Bone marrow (tissue), 2 donors: ENCODE results near the gene PXT1.

Experiments used
- DNase-seq, 2 donors: peaks; one replicate each; lab custom pipeline; 2025; lab: John Stamatoyannopoulos, UW

PXT1 gene

DNA sequence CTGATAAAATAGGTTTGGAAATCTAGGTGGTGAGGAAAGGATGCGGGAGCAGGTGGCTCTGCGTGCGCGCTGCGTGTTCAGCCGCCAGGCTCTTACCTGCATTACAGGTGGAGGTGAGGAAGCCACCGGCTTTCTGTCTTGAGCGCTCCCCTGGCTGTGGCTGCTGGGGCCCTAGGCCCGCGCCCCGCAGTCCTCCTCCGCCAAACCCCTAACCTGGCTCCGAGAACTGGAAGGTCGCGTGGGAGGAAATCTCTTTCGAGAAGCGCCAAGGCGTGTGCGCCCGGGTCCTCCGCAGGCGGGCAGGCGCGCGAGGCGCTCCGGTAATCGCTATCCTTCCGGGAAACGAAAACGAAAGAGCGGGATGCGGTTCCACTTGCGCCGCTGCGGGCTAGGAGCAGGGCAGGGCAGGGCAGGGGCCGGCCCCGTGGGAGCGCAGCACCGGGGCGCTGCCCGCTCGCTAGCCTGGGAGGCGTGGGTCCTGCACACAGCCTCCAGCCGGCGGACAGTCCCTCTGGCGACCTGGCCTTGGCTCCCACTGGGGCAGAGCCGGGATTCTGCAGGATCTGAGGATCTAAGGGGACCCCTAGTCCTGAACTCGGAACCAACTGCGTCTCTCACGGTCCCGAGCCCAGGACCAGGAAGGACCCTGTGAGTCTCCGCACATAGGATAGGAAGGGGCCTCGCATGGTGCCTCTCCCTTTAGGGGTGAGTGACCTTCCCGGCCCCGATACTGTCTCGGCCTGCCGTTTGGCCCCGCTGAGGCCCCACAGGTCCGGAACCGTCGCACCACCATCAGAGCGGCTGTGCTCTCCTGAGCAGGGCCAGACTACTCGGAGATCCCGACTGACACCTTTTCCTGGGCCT lies 55.0 kb downstream of the PXT1 start, which contains the start of gene ETV7:
ETV7 (minus strand) TSS at position 230 of the 864 bp plus-strand sequence; CDS start at position 102, 128 bp downstream.
- peak in 1 of 2 donors; percentile 9 for DNase-seq

- peak in 1 of 2 donors; percentile 52 for DNase-seq
These were observed 55.9 kb downstream of the PXT1 start for GRCh38 chr6:36386495-36387439.

DNA sequence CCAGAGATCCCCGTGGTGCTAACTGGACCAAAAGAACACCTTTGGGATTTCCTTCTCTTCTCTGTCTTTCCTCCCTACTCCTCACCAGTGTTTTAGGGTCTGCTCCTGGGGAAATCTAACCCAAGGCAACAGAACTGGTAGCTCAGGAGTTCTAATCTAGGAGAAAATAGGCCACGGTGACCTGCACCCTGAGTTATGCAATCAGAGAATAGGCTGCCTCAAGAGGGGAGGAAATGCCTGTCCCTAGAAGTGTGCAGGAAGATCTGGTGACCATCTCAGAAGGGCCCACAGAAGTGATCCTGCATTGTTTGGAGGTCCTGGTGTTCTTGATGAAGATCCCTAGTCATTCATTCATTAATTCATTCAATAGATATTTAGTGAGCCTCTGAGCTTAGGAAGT lies 58.6 kb downstream of the PXT1 start:
- no peak for DNase-seq

DNA sequence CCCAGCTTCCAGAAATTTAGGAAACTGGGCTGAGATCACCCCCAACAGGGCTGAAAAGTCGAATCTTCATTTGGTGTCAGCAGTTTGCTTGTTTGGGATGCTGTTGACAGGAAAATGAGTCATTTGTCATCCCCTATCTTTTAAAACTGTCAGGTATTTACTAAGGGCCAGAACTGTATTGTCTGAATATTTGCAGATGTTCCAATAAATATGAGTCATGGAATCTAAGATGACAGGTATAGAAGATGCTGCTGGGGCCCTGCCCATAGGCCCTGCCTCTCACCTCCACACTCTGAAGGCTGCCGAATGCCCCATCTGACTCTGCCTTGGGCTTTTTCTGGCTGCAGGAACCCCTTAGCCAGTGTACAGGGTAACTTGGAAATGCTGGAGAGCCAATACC lies 59.0 kb downstream of the PXT1 start:
- no peak for DNase-seq

GRCh38 chr6:36382976-36383375 lies 59.7 kb downstream of the PXT1 start:
- no peak for DNase-seq

DNA sequence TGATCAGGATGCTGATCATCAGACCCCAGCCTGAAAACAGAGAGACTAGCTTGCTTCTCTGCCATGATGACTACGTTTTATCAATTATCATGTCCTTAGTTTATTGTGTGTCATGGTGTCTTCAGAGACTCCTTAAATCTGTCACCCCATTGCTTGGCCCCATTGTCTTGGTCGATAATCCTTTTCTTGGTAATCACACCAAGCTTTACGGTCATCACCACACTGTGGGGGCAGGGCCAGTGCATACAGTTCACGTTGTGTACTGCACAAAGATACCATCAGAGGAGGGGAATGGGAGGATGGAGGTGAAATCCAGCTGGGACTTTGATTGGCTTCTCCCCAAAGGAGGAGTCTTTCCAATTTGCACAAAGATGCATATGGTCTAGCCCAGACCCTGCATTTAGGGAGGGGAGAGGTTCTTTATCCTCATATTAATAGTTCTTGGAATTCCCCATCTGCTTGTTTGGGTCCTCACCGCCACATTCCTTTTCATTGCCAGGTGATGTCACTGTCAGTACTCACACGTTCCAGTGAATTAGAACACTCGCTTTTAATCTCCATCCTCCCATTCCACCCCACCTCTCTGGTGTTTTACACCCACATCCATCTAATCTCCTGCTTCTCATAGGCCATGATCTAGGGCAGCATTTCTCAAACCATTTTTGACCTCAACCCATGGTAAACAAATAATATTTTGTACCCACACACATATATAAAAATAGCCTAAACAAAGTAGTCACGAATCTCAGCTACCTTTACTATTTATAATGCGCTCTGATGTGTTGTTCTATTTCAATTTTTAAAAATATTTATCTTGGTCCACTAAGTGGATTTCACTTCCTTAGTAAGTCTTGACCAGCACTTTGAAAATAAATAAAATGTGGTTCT lies 60.9 kb downstream of the PXT1 start:
- no peak for DNase-seq

GRCh38 chr6:36380166-36380565 lies 62.5 kb downstream of the PXT1 start:
- DNase-seq, result no peak

- no peak for DNase-seq
These were observed 63.7 kb downstream of the PXT1 start for GRCh38 chr6:36378936-36379335.

DNA sequence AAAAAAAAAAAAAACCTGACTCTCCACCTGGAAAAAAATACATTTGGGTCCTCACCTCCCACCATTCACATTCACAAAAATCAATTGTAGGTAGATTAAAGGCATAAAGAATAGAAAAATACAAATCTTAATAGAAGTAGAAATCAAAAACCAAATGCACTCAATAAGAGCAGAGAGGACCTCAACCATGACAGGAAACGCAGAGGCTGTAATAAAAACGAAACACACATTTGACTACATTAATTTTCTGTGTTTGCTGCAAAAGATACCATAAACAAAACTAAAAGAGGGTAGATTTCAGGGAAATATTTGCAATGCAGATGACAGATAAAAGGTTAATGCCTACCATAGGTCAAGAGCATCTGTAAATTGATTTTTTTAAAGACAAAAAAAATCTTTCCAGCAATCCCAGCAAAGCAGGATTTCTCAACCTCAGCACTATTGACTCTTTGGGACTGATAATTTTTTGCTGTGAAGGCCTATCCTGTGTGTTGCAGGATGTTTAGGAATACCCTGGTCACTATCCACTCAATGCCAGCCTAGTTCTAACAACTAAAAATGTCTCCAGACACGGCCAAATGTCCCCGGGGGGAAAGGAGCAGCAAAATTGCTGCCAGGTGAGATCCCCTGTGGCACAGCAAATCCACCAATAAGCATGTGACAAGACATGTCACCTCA lies 64.3 kb downstream of the PXT1 start:
- DNase-seq, result no peak

- DNase-seq, result no peak
These were observed 65.1 kb downstream of the PXT1 start for GRCh38 chr6:36377594-36377993.

GRCh38 chr6:36376742-36377141 lies 65.9 kb downstream of the PXT1 start:
- no peak for DNase-seq

GRCh38 chr6:36376183-36376582 lies 66.5 kb downstream of the PXT1 start:
- DNase-seq, result no peak

DNA sequence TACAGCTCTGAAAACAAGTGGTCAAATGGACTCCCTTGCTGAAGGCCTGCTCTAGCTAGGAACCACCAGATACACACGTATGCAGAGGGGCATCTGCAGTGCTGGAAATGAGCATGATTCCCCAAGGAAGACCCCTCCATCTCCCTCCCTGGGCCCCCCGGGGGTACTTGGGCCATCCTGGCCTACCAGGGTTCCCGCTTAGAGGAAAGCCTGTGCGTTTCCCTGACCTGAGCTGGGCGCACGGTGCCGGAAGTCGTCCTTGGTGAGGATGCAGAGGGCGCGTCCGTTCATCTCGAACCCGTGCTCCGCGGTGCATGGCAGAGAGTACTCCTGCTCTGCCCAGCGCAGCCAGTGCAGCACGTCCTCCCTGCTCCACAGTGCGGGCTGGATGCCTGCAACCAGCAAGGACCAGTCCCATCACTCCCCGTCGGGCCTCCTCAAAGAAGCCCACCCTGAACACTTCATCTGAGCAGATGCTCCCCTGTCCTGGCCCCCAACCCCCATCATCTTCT lies 67.0 kb downstream of the PXT1 start:
- no peak for DNase-seq

- DNase-seq, result no peak
These were observed 67.7 kb downstream of the PXT1 start for GRCh38 chr6:36374972-36375371.

- DNase-seq, result no peak
These were observed 68.5 kb downstream of the PXT1 start for GRCh38 chr6:36374194-36374593.

DNA sequence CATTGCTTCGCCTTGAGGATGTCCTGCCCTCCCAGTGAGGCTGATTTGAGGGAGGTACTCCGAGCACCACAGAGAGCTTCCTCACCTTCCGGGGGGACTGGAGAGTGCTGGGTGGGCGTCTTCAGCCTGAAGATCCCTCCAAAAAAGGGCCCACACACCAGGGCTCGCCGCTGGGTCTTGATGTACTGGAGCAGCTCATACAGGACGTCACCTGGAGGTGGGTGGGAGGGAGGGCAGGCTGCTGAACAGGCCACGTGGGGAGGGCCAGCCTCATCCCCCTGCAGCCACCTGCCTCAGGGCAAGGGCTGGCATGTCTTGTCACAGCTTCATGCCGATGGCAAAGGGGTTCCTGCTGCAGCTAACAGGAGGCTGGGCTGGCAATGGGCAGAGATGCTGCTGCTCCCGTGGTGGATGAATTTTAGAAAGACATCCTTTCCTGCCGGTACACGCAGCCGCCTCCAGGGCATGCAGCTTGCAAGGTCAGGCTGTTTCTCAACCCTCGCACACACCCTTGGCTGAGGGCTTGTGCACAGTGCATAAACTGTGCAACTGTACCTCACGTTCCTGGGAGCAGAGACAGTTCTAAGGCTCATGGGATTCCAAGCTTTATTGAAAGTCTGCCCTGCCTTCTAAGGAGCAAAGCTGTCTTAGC lies 69.2 kb downstream of the PXT1 start:
- DNase-seq, result no peak

DNA sequence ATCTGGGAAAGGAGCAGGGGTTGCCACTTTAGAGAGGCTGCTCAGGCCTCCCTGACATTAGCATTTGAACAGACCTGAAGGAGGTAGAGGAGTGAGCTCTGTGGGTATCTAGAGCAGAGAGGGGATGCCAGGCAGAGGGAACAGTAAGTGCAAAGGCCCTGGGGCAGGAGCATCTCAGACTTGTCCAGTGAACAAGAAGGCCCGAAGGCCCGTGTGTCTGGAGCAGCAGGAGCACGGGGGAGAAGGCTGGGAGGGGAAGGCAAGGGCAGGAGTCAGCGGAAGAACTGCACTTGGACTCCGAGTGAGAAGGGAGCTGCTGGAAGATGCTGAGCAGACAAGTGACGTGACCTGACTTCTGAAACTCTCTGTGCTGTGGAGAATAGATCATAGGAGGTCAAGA lies 70.6 kb downstream of the PXT1 start:
- DNase-seq, result no peak

GRCh38 chr6:36371211-36371610 lies 71.4 kb downstream of the PXT1 start:
- DNase-seq, result no peak

DNA sequence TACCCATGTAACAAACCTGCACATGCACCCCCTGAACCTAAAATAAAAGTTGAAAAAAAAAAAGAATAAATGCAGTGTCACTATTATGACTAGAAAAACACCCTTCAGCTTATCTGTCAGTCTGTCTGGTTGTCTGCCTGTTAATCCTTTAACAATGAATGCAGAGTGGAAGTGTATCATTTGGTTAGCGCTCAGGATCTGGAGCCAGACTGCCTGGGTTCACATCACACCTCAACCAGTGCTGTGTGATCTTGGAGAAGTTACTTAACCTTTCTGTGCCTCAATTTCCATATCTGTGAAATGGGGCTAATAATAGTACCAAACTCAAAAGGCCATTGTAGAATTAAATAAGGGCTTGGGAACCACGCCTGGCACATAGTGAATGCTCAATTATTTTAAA lies 72.0 kb downstream of the PXT1 start:
- DNase-seq, result no peak
